Motor neuron (in vitro differentiated cells): ENCODE data around the gene DHDDS. TPM values are rescaled to one million over a fixed set of nuclear protein-coding genes. Genes with fewer than 3 reads are reported as not detected.
A peak's percentile ranks its signal among the peaks of the same experiment; 100 is the strongest.
"Not testable (repeated sequence)": the region's sequence is repeated elsewhere in the genome, so short reads cannot be mapped to it uniquely, and the experiment has no call there.

Source experiments
- ATAC-seq, 8 experiments: fragments of 200-7000 bp; cut with Tn5 transposase; replicated peaks in 6 of 8; 2 replicates each; pipeline ENCODE4 v1.8.0; 2021; ENCODE audit warnings: mild to moderate bottlenecking in 8 of 8, moderate library complexity in 8 of 8
- H3K27ac ChIP-seq, 2 donors: fragments of 250-450 bp; sonication (Bioruptor Pico); 2 replicates each; pipeline ENCODE4 v1.9.0; 2021; ENCODE audit warnings: antibody characterized with exemption in 2 of 2, mild to moderate bottlenecking in 2 of 2, moderate library complexity in 1 of 2
- H3K4me1 ChIP-seq, 2 donors: fragments of 250-450 bp; sonication (Bioruptor Pico); replicated peaks in 1 of 2; 2 replicates each; pipeline ENCODE4 v1.6.1; 2021; ENCODE audit warnings: antibody characterized with exemption in 2 of 2, mild to moderate bottlenecking in 2 of 2, moderate library complexity in 1 of 2
- H3K4me3 ChIP-seq, 5 donors: fragments of 250-450 bp; sonication (Bioruptor Pico); 2 replicates each; pipeline ENCODE4 v1.9.0; 2021; ENCODE audit warnings: antibody characterized with exemption in 5 of 5, mild to moderate bottlenecking in 5 of 5, moderate library complexity in 4 of 5
- WGBS, 10 experiments: fragments of 450-650 bp; shearing (Covaris generic); methylation state at CpG; one replicate each; pipeline ENCODE4 v1.0.0; 2022; 5-methylcytosine and 5-hydroxymethylcytosine counted together
- in situ Hi-C, 9 experiments: fragments of 400-800 bp; cut with MboI; loops; one replicate each; pipeline ENCODE4 v1.15.0; 2021; ENCODE audit warnings: low sequenced_read_pairs in 9 of 9, low pct_unique_long_range_greater_than_20kb in 2 of 9; ENCODE audit not compliant: unreplicated experiment in 9 of 9
- total RNA-seq, 8 experiments: library from RNA; unstranded; fragments of 300-600 nt; gene quantifications; 2 replicates each; pipeline versions ENCODE4 v1.2.3 to v1.2.4, GENCODE V29; 2022

The DHDDS gene
- total RNA-seq, result 10 to 100 TPM; 42.7 to 86.2 (median 53.1) TPM

DNA sequence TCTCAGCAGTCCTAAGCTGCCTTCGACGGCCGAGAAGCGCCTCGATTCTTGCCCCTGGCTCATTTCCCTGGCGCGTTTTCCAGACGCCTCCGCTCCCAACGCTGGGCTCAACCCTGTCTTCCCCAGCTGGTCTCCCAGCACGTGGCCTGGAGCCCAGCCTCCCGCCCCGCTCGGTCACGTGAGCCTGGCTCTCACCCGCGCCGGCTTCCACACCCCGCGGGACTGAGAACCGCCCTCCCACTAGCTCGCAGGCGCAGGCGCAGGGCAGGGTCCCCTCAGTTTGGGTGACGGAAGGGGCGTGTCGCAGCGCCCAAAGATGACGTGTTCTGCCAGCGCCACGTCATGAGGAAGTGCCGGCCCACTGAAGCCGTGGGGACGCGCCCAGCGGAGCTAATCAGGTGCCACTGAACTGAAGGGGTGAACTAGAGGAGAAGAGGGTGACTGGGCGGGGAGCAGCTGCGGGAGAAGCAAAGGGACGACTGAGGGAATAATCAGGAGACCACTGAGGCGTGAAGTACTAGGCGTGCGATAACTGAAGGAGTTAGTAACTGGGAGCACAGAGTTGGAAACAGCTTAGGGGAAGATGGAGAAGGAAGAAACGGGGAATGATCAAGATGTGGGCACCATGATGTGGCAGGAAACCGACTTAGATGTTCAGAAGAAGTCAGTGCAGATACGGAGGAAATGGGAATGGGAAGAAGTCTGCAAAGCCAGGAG, at the start of gene DHDDS:
DHDDS (plus strand) TSS at position 343 of the 717 bp plus-strand sequence. CDS start 625 bp downstream, outside the sequence.
- H3K4me1 ChIP-seq, result peaks cover 15 to 20% of the 10 kb centered on the region in 2 donors
- WGBS, 10 experiments, result 0 to 20% (median 0%) methylated on average over 1 to 23 of the region's 45 CpGs; no CpG with 5 or more reads in 3 of the 10 experiments
- in situ Hi-C loops, result no loop called here
- peak within 1 kb of the TSS; percentile 70 to 85 for H3K27ac ChIP-seq
- peak; percentile 93 to 98 (median 96) for ATAC-seq
- H3K4me3 ChIP-seq, result peak within 1 kb of the TSS; percentile 49 to 63 (median 53)

DNA sequence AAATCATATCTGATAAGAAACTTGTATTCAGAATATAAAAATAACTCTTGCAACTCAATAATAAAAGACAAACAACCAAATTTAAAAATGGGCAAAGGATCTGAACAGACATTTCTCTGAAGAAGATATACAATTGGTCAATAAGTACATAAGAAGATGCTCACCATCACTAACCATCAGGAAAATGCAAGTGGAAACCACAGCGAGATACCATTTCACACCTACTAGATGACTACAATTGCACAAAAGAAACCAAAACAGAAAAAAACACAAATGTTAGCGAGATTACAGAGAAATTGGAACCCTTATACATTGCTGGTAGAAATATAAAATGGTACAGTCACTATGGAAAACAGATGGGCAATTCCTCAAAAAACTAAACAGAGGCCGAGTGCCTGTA, 48.0 kb upstream of the DHDDS start:
- ATAC-seq, result no peak
- H3K4me3 ChIP-seq, result no peak overlapping the region
- WGBS, 10 experiments, result 66 to 100% (median 80%) methylated on average over 2 to 3 of the region's 3 CpGs; no CpG with 5 or more reads in 1 of the 10 experiments
- no peak overlapping the region for H3K27ac ChIP-seq
- no peaks in the 10 kb centered on the region for H3K4me1 ChIP-seq
- in situ Hi-C loops, result loop anchor here in 1 of 9 experiments (25.0 kb wide), 1 partner anchor 97 kb away; the partner anchor contains the start of gene SH3BGRL3

- H3K4me1 ChIP-seq, ATAC-seq, H3K27ac ChIP-seq, H3K4me3 ChIP-seq: not testable (repeated sequence)
- in situ Hi-C loops, result loop anchor here in 1 of 9 experiments (25.0 kb wide), 1 partner anchor 98 kb away; the partner anchor contains the start of gene SH3BGRL3
- WGBS, 10 experiments, result 71 to 100% (median 93%) methylated on average over 1 to 3 of the region's 3 CpGs; no CpG with 5 or more reads in 2 of the 10 experiments
Measured at GRCh38 chr1:26385063-26385462, 47.1 kb upstream of the DHDDS start.

- Histone ChIP-seq H3K4me3 (no peak overlapping the region), H3K4me1 (peaks cover 7 to 14% of the 10 kb centered on the region in 2 donors), H3K27ac (no peak overlapping the region)
- 17 to 100% (median 73%) methylated on average over 1 to 7 of the region's 7 CpGs; no CpG with 5 or more reads in 1 of the 10 experiments for WGBS, 10 experiments
- in situ Hi-C loops, result loop anchor here in 1 of 9 experiments (25.0 kb wide), 1 partner anchor 100 kb away; the partner anchor contains the start of gene SH3BGRL3
- no peak for ATAC-seq
Measured at GRCh38 chr1:26387447-26387846, 44.7 kb upstream of the DHDDS start.

DNA sequence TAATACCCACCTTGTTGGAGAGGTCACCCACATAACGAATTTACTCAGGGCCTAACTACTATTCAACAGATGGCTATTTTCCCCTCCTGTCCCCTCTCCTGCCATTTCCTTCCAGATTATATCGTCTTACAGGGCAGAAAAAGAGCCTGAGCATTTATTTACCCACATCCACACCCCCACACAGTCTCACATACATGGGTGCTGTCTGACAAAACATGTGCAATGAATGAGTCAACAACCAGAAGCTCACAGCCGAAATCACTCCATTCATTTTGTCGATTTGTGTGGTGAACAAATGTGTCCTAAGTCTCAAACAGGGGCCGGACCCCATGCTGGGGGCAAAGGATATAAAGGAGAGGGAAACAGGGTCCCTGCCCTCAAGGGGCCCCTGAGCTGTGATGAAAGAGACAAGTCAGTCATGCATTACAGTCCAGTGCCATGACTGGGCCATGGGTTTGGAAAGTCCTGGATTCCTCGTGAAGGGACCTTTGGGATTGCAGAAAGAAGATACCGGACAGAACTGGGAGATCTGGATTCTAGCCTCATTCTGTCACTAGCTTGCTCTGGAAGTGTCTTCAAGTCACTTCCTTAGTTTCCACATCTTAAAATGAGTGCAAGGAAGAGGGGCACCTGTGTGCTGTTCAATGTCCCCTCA, 43.2 kb upstream of the DHDDS start:
- in situ Hi-C loops, result loop anchor here in 1 of 9 experiments (25.0 kb wide), 1 partner anchor 102 kb away; the partner anchor contains the start of gene SH3BGRL3
- WGBS, 10 experiments, result 49 to 88% (median 79%) methylated on average over 1 to 7 of the region's 7 CpGs; no CpG with 5 or more reads in 1 of the 10 experiments

DNA sequence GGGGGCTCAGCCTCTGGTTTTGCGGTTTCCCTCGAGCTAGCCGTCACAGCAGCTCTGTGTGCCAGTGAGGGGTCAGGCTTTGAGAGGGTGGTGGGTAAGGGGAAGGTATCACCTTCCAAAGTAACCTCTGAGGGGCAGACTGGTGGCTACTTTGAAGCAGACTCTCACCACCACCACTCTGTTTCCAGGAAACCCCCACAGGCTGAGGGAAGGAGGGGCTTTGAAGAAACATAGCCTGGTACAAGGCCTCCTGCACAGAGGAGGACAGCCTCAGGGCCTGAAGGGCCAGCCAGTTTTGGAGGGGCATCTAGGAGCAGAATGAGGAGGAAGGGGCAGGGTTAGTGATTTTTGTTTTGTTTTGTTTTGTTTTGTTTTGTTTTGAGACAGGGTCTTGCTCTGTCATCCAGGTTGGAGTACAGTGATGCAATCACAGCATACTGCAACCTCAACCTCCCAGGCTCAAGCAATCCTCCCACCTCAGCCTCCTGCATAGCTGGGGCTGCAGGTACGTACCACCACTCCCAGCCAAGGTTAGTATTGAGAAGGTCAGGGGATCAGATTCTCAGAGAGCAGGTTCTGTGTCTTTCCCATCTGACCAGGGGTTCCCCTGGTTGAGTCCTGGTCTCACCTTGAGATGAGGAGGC, 42.4 kb upstream of the DHDDS start:
- no peak overlapping the region for H3K4me3 ChIP-seq
- WGBS, 10 experiments, result 39 to 100% (median 67%) methylated on average over 1 to 4 of the region's 4 CpGs; no CpG with 5 or more reads in 5 of the 10 experiments
- H3K27ac ChIP-seq, result no peak overlapping the region
- in situ Hi-C loops, result loop anchor here in 1 of 9 experiments (25.0 kb wide), 1 partner anchor 102 kb away; the partner anchor contains the start of gene SH3BGRL3
- ATAC-seq, result peak in 1 of 8 experiments; percentile 20
- peaks cover 7 to 18% of the 10 kb centered on the region in 2 donors for H3K4me1 ChIP-seq

More for the DNA sequence above, 43.2 kb upstream of the DHDDS start:
- Histone ChIP-seq H3K27ac (no peak overlapping the region), H3K4me1 (peaks cover 7 to 18% of the 10 kb centered on the region in 2 donors), H3K4me3 (no peak overlapping the region)
- no peak for ATAC-seq

GRCh38 chr1:26391450-26391849, 40.7 kb upstream of the DHDDS start:
- H3K4me3 ChIP-seq, result no peak overlapping the region
- H3K4me1 ChIP-seq, result peaks cover 7 to 18% of the 10 kb centered on the region in 2 donors
- no peak overlapping the region for H3K27ac ChIP-seq
- in situ Hi-C loops, result loop anchor here in 1 of 9 experiments (25.0 kb wide), 1 partner anchor 104 kb away; the partner anchor contains the start of gene SH3BGRL3
- ATAC-seq, result peak in 7 of 8 experiments; percentile 15 to 93 (median 44)
- 0 to 14% (median 10%) methylated on average over 1 to 3 of the region's 3 CpGs; no CpG with 5 or more reads in 5 of the 10 experiments for WGBS, 10 experiments

DNA sequence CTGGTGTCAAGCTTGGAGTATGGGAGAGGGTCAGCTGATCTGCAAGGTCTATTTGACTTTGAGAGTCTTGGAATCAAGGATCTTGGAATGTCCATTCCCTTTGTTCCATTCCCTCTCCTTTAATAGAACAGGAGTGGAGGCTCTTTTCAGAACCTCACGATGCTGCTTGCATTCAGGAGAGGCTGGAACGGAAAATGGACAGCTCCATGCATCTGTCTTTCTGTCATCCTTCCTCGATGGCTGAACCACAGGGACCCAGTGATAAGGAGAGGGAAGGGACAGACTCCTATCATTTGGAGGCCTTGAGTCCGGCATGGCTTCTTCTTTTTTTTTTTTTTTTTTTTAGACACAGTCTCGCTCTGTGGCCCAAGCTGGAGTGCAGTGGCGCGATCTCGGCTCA, 36.4 kb upstream of the DHDDS start:
- H3K4me3 ChIP-seq, result no peak overlapping the region
- no peak for ATAC-seq
- in situ Hi-C loops, result loop anchor here in 1 of 9 experiments (25.0 kb wide), 1 partner anchor 108 kb away; the partner anchor contains the start of gene SH3BGRL3
- H3K4me1 ChIP-seq, result peaks cover 5 to 16% of the 10 kb centered on the region in 2 donors
- no peak overlapping the region for H3K27ac ChIP-seq
- WGBS, 10 experiments, result 50 to 100% (median 83%) methylated on average over 1 to 6 of the region's 8 CpGs; no CpG with 5 or more reads in 2 of the 10 experiments

DNA sequence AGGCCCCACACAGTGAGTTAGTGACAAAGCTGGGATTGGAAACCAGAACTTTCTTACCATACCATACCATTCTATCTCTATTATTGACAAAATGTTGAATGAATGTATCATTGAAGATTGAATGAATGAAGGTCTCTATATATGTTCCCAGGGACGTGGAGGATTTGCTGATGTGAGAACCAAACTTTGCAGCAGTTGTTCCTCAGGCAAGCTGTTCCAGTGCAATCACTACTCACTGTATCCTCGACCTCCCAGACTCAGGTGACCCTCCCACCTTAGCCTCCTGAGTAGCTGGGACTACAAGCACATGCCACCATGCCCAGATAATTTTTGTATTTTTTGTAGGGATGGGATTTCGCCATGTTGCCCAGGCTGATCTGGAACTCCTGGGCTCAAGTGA, 33.1 kb upstream of the DHDDS start:
- 22 to 87% (median 80%) methylated on average over 1 to 3 of the region's 3 CpGs; no CpG with 5 or more reads in 3 of the 10 experiments for WGBS, 10 experiments
- Histone ChIP-seq H3K4me3 (no peak overlapping the region), H3K4me1 (peaks cover 7 to 8% of the 10 kb centered on the region in 2 donors), H3K27ac (no peak overlapping the region)
- ATAC-seq, result no peak
- in situ Hi-C loops, result loop anchor here in 1 of 9 experiments (25.0 kb wide), 1 partner anchor 112 kb away; the partner anchor contains the start of gene SH3BGRL3

DNA sequence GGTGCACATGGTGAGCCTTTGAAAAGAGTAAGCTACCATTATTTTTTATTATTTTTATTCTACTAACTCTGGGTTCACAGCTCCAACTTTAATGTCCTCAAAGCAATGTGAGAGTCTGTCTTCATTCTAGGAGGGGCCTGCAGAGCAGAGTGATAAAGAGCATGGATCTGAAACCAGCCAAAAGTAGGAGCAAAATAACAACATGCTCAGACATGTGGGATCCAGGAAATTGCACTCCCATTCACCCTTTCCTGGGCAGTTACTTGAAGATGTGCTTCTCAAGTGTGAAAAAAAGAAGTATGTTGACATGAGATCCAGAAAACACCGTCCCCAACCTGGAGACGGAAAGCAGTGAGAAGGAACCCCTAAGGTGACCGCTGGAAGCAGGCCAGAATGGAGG, 30.2 kb upstream of the DHDDS start:
- in situ Hi-C loops, result no loop called here
- Histone ChIP-seq H3K27ac (no peak overlapping the region), H3K4me3 (no peak overlapping the region), H3K4me1 (peaks cover 8 to 9% of the 10 kb centered on the region in 2 donors)
- 57 to 100% (median 80%) methylated on average over 1 to 3 of the region's 3 CpGs; no CpG with 5 or more reads in 5 of the 10 experiments for WGBS, 10 experiments
- ATAC-seq, result no peak

- in situ Hi-C loops, result no loop called here
- WGBS, 10 experiments, result 0 to 24% (median 18%) methylated on average over 1 to 4 of the region's 4 CpGs; no CpG with 5 or more reads in 2 of the 10 experiments
- ATAC-seq, result peak in 4 of 8 experiments; percentile 44 to 46 (median 45)
Measured at GRCh38 chr1:26403656-26404055, 28.5 kb upstream of the DHDDS start.

GRCh38 chr1:26404641-26405040, 27.5 kb upstream of the DHDDS start:
- H3K4me3 ChIP-seq, result no peak overlapping the region
- in situ Hi-C loops, result no loop called here
- WGBS, 10 experiments, result 30 to 100% (median 73%) methylated on average over 1 to 2 of the region's 2 CpGs; no CpG with 5 or more reads in 2 of the 10 experiments
- no peak overlapping the region for H3K27ac ChIP-seq
- ATAC-seq, result no peak
- peaks cover 16 to 23% of the 10 kb centered on the region in 2 donors for H3K4me1 ChIP-seq

More at GRCh38 chr1:26403656-26404055, 28.5 kb upstream of the DHDDS start:
- H3K4me1 ChIP-seq, result peaks cover 13% of the 10 kb centered on the region in 2 donors
- peak overlapping the region in 1 of 2 donors; percentile 11 for H3K27ac ChIP-seq
- no peak overlapping the region for H3K4me3 ChIP-seq
